Skin of body (tissue), 2 donors: ENCODE data around the gene VSTM2L. TPM values are rescaled to one million over a fixed set of nuclear protein-coding genes. Genes with fewer than 3 reads are reported as not detected.
A peak's percentile ranks its signal among the peaks of the same experiment; 100 is the strongest.

ENCODE experiments used
- DNase-seq: peaks from one replicate; lab custom pipeline; 2025; lab: John Stamatoyannopoulos, UW
- total RNA-seq: library from RNA; depleted of rRNA; stranded (reverse); fragments of >200 nt; gene quantifications from one replicate; pipeline ENCODE4 v1.2.3, GENCODE V29; 2014

The VSTM2L gene
- total RNA-seq, 1 donor from 2014 or later: 4.1 TPM

DNA sequence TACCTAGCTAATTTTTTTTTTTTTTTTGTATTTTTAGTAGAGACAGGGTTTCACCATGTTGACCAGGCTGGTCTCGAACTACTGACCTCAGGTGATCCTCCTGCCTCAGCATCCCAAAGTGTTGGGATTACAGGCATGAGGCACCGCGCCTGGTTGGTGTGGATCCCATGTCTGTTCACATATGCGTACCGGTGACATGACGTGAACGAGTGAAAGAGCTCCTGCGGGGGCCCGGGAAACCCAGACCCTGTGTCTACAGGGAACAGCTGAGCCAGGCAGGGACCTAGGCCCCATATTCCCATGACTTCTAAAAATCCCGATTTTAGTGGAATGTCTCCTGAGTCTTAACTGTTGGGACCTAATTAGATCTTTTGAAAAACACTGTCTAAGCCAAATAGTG, 33.1 kb downstream of the VSTM2L start:
- DNase-seq: no peak

DNA sequence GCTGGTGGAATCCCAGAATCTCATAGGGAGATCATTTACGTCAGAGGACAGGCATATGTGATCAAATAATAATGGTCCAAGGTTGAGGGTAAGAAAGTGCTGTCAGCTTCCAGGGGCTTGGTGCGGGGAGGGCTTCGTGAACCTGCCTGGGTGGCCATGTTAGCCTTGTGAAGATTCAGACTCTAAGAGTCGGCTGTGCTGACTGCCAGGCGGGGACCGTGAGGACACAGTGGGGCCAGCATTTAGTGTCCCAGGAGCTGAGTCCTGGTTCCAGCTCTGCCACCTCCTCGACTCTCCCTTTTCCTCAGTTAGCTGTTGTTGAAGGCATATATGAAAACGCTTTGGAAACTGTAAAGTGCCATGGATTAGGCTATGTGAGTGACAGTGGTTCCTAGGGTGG, 33.5 kb downstream of the VSTM2L start:
- DNase-seq: no peak

DNA sequence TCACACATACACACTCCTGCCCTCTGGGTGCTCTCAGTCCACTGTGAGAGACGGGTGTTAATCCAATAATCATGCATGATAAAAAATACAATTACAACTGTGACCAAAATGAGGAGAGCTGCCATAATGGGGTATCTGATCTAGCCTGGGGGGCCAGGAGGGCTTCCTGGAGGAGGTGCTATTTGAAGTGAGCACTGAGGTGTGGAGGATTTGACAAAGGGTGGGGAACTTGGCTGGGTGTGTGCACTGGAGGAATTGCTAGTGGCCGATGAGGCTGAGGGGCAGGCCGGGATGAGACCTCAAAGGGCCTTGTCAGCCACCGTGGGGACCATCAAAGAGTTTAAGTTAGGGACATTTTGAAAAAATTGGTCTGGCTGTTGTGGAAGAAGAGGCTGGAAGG, 34.8 kb downstream of the VSTM2L start:
- no peak for DNase-seq

DNA sequence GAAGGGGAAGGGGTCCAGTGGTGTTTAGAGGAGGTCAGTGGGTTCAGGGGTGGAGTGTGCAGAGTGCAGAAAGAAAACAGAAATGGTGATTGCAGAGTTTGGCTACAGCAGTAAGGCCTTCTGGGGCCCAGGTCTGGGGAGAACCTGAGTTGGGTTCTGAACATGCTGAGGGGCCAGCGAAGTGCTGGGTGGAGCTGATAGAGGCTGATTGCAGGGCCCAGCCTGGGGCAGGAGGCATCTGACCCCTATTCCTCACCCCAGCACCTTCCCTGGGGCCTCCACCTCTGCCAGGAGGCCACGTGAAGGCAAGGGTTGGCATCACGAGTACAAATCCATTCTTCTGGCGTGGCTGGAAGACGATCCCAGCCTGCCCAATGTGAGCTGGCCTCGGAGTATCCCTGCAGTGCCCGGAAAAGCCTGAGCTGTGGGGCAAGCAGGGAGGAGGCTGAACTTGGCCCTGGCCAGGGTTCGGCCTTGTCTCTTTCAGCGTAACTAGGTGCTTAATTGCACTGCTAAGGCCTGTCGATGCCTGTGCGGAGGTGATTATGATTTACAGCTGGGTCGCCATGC, 35.3 kb downstream of the VSTM2L start:
- DNase-seq: no peak

DNA sequence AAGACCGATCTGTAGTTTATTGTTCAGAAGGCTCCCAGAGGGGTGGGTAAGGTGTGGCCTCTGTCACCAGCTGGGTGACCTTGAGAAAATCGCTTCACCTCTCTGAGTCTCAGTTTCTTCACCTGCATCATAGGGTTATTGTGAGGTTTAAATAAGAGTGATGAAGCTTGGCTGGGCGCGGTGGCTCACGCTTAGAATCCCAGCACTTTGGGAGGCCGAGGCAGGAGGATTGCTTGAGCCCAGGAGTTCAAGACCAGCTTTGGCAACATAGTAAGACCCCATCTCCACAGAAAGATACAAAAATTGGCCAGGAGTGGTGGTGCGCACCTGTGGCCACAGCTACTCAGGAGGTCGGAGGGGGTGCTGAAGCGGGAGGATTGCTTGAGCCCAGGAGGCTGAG, 36.0 kb downstream of the VSTM2L start:
- DNase-seq: no peak

DNA sequence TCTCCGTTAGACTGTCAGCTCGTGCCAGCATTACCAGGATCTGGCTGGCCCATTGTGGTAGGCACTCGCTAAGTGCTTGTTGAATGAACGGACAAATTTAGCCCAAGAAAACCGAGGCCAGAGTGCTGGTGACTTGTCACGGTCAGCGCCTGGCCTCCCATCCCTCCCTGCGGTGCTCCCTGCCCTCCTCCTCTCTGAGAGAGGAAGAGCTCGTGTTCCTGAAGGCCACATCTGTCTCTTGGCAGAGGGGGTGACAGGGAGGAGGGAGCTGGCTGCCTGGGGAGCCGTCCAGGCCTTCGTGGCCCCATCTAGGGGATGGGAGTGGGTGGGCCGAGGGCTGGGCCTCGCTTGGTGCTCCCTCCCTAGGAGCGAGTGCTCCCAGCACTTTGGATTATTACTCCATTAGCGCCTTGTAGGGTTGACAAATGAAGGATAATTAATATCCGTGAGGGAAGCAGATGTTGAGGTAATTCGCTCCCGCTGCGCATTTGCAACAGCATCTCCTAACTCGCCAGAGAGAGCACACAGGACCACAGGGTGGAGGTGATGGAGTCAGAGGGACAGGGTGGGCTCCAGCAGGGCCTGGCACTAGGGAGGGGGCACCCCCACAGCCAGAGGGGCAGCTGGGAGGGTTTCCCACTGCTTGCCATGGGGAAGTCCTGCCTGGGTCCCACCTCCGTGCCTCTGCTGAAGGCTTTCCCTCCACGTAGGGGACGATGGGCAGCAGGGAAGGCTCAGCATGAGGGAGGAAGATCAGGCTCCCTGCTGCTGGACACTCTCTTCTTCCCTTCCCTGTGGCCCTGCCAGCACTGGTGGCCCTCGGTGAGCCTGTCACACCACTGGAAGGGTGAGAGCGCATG, 37.0 kb downstream of the VSTM2L start:
- DNase-seq: no peak

DNA sequence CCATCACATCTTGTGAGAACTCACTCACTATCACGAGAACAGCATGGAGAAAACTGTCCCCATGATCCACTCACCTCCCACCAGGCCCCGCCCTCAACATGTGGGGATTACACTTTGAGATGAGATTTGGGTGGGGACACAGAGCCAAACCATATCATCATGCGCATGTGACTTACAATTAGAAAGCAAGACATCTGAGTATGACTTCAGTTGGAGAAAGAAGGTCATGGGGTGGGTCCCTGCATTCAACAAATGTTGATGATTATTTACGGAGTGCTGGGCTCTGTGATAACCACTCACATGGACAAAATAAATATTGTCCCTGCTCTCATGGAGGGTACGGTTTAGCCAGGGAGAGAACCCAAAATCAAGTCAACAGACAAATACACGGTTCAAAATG, 37.9 kb downstream of the VSTM2L start:
- DNase-seq: no peak

DNA sequence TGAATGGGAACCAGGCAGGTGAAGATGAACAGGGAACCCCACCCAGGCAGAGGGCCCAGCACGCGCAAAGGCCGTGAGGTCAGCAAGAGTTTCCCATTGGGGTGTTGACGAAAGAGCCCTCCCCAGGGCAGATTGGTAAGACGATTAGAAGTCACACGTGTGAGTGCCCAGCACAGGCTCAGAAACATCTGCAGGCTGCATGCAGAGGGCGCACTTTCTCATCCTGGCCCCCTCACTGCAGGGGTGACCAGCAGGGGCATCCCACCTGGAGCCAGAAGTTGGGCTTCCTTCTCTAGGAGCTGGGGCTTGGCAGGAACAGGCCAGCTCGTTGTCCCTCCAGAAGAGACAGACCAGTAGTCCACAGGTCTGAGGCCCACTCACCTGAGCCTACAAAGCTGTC, 38.4 kb downstream of the VSTM2L start:
- DNase-seq: no peak

DNA sequence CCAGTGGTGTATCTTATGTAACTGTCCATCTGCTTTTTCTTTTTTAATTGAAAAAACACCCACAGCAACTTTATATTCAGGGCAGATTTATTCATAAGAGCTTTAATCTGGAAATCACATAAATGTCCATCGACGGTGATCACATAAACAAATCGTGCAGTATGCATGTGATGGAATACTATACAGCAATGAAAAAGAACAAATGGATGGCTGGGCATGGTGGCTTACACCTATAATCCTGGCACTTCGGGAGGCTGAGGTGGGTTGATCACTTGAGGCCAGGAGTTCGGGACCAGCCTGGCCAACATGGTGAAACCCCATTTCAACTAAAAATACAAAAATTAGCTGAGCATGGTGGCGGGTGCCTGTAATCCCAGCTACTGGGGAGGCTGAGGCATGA, 39.1 kb downstream of the VSTM2L start:
- no peak for DNase-seq

DNA sequence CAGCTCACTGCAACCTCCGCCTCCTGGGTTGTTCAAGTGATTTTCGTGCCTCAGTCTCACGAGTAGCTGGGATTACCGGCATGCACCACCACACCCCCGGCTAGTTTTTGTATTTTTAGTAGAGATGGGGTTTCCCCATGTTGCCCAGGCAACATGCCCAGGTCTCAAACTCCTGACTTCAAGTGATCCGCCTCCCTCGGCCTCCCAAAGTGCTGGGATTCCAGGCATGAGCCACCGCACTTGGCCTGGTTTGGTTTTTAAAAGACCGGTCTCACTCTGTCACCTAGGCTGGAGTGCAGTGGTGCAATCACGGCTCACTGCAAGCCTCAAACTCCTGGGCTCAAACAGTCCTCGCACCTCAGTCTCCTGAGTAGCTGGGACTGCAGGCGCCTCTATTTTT, 40.1 kb downstream of the VSTM2L start:
- no peak for DNase-seq

DNA sequence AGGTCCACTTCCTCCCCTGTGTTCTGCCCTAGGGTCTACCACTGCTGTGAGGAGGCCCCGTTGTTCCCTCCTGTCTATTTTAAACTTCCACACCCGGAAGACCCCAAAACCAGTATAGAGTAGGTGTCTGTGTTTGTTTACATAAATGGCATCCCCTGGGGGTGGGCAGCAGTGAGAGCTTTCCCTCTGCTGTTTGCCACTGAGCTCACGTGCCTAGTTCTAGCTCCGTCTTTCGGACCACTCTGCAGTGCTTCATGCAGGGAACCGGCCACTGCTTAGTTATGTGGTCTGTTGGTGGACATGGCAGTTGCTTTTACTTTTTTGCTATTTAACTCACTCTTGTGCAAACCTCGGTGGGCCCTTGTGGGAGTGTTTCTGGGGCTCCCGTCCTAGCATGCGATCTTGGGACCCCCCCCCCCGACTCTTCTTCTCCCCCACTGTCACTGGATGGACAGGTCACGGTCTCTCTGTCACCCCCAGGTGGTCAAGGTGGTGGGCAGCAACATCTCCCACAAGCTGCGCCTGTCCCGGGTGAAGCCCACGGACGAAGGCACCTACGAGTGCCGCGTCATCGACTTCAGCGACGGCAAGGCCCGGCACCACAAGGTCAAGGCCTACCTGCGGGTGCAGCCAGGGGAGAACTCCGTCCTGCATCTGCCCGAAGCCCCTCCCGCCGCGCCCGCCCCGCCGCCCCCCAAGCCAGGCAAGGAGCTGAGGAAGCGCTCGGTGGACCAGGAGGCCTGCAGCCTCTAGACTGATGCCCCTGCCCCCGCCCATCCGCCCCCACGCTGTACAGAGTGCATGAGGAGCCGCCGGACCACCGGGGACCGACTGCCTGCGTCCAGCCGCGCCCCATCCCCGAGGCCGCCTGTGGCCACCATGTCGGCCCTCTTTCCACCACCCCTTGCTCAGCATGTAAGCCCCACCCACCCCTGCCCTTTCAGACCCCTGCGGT, 40.9 kb downstream of the VSTM2L start:
- no peak for DNase-seq

DNA sequence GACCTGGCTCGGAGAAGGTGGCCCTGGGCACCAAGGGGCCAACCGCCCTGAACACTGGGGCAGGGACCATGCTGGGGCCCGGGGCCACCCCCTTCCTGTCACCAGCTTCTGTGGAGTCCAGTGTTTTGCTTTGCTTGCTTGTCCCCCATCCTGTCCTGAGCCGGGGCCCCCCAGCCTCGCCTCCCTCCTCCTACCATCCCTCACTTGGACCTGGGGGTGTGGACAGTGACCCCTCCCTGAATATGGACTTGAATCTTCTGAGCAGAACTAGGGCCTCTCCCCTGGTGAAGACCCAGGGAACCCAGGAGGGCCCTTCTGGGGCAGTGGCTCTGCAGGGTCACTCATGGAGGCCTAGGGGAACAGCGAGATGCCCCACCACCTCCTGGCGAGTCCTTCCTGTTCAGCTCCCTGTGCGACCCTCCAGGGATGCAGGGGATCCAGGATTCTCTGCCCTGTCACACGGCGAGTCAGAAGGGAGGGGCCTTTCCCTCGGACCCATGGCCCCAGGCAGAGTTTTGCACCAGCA, 41.6 kb downstream of the VSTM2L start:
- DNase-seq: no peak

DNA sequence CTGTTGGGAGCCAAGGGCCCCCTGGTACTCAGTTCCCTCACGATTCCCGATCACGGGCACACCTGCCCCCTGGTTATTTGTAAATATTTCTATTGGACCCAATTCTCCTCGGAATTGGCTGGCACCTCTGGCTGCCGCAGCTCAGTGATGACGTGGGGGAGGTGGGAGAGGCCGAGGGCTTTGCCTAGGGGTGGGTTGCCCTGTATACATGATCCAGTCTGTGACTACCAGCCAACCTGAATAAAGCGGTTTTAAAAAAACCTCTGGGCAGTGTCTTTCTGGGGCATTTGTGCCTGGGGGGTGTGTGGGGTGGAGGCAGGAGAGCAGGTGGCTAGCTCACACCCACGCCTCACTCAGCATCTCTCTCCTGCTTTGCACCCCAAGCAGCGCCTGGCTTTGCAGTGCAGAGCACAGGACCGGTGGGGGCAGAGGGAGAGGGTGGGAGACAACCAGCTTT, 42.2 kb downstream of the VSTM2L start:
- no peak for DNase-seq

DNA sequence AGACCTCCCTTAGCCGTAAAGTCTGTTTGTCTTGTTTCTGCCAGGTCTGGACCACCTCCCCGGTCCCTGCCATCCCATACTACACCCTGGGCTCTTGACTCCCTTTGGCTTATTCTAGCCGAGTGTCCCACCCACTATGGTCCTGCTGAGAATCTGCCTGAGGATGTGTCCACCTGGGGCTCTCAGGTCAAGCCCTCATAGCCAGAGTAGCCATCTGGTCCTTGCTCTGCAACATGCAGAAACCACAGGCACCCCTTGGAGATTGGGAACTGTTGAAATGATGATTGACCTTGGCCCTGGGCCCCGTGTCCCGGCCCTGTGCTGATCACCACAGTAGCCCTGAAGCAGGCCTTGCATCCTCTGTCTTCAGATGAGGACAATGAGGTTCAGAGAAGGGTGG, 44.0 kb downstream of the VSTM2L start:
- no peak for DNase-seq

DNA sequence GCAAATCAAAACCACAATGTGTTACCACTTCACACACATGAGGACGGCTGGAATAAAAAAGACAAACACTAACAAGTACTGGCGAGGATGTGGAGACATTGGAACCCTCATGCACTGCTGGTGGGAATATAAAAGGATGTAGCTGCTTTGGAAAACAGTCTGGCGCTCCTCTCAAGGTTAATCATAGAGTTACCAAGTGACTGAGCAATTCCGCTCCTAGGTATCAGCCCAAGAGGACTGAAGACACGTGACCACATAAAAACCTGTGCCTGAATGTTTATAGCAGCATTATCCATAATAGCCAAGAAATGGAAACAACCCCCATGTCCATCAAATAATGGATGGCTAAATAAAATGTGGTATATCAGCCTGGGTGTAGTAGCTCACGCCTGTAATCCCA, 45.0 kb downstream of the VSTM2L start:
- DNase-seq: no peak

DNA sequence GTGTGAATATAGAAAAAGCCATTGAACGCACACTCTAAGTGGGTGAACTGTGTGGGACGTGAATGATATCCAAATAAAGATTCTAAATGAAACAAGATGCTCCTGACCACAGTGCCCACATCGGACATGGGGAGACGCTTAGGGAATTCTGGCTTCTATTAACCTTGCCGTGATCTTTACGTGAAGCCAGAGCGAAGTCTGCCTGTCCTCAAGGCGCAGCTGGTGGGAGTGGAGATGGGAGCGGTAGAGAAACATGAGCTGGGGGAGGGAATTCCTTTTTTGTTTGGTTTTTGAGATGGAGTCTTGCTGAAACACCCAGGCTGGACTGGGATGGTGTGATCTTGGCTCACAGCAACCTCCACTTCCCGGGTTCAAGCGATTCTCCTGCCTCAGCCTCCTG, 46.0 kb downstream of the VSTM2L start:
- DNase-seq: no peak

DNA sequence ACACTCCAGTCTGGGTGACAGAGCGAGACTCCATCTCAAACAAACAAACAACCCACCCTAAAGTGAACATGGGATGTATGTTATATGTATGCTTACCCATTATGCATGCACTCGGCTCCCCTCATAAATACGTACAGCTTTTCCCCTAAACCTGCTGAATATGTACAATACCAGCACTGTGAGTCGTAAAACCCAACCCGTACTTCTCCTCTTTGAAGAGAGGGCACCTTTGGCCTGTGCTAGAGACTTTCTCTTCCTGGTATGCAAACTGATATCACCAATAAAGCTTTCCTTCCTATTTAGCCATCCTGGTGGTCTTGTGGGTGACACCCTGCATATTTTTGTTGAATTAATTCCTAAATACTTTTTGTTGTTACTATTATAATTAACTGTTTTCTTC, 51.3 kb downstream of the VSTM2L start:
- DNase-seq: no peak

DNA sequence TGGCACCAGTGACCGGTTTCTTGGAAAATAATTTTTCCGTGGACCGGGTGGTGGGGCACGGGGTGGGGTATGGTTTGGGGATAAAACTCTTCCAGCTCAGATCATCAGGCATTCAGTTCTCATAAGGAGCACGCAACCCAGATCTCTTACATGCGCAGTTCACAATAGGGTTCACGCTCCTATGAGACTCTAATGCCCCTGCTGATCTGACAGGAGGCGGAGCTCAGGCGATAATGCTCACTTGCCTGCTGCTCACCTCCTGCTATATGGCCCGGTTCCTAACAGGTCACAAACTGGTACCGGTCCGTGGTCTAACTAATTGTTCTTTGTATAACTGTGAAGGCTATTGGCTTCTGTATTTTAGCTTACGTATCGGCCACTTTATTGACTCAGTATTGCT, 51.7 kb downstream of the VSTM2L start:
- DNase-seq: no peak

DNA sequence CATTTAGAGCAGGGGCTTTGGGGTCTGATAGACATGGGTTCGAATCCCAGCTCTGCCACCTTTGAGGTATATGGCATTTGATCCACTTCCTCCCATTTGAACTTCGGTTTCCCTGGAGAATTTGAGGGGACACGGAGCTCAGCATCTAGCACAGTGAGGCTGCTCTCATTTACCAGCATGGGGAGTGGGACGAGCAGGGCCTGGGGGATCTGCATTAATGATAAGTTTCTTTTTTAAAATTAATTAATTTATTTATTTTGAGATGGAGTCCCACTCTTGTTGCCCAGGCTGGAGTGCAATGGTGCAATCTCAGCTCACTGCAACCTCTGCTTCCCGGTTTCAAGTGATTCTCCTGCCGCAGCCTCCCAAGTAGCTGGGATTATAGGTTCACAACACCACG, 52.6 kb downstream of the VSTM2L start:
- DNase-seq: no peak

DNA sequence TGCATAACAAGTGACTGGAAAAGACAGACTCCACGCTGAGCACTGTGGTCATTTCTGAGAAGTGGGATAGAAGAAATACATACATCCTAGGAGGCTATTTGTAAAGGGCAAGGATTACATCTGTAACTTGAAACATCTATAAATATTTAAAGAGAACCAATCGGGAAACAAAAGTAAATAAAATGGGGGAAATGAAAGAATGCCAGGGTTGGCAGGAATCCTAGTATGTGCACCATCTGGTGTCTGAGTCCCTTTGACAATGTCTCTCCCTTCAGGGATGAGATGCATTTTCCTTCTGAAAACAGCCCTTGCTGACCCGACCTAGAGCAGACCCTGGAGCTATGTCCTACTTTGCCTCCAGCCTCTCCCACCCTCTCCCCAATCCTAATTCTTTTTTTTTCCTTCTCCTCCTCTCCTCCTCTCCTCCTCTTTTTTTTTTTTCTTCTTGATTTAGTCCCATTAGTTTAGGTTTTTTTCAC, 53.2 kb downstream of the VSTM2L start:
- DNase-seq: peak; percentile 6

DNA sequence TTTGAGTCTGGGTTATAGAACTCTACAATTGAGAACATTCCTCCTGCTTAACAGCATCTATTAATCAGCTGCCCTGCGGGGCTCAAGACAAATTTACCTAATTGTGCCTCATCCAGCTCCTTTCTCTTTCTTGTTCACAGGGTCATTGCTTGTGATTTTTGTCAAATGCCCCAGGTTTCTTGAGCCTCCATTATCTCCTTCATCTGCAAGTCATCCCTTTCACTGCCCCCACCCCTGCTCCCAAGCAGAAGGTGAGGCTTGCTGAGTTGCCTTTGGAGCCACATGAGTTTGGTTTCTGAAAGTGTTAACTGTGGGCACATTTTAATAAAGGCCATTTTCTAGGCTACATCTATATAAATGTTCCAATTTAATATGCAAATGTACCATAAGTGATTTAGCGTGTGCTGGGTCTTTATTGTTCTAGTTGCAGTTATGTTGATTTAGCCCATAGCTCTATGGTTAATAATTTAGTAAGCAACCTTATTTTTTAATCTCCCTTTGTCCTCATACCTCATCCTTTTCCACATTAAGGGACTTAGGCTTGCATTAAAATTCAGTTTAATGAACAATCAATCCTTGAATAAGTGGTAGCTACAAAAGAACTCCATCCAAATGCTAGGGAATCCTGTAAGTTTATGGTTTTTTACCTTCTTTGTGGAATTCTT, 56.1 kb downstream of the VSTM2L start:
- no peak for DNase-seq
